ENCODE results near the gene SLC44A2.

SLC44A2 gene

GRCh38 chr19:10615429-10616023 lies 9.8 kb upstream of the SLC44A2 start:
- DNase-seq (ENCODE audit: low read depth in 2 of 2), result no peak

GRCh38 chr19:10617409-10618121 lies 7.8 kb upstream of the SLC44A2 start:
- no peak for DNase-seq (ENCODE audit: low read depth in 2 of 2)

- DNase-seq (ENCODE audit: low read depth in 2 of 2), result no peak
Observed at GRCh38 chr19:10618846-10619245, 6.5 kb upstream of the SLC44A2 start.

- DNase-seq (ENCODE audit: low read depth in 2 of 2), result no peak
Observed at GRCh38 chr19:10620786-10621185, 4.6 kb upstream of the SLC44A2 start.

GRCh38 chr19:10621966-10622365 lies 3.4 kb upstream of the SLC44A2 start:
- no peak for DNase-seq (ENCODE audit: low read depth in 2 of 2)

GRCh38 chr19:10624585-10624984 lies 768 bp upstream of the SLC44A2 start:
- no peak for DNase-seq (ENCODE audit: low read depth in 2 of 2)

GRCh38 chr19:10625762-10626138 lies 397 bp downstream of the SLC44A2 start:
- DNase-seq (ENCODE audit: low read depth in 2 of 2), result no peak

GRCh38 chr19:10631874-10632273 lies 6.5 kb downstream of the SLC44A2 start:
- DNase-seq (ENCODE audit: low read depth in 2 of 2), result no peak

- DNase-seq (ENCODE audit: low read depth in 2 of 2), result no peak
Observed at GRCh38 chr19:10634430-10634829, 9.1 kb downstream of the SLC44A2 start.

GRCh38 chr19:10634963-10635362 lies 9.6 kb downstream of the SLC44A2 start:
- no peak for DNase-seq (ENCODE audit: low read depth in 2 of 2)

GRCh38 chr19:10636304-10636972 lies 11.1 kb downstream of the SLC44A2 start:
- no peak for DNase-seq (ENCODE audit: low read depth in 2 of 2)

- no peak for DNase-seq (ENCODE audit: low read depth in 2 of 2)
Observed at GRCh38 chr19:10637894-10638293, 12.5 kb downstream of the SLC44A2 start.

- no peak for DNase-seq (ENCODE audit: low read depth in 2 of 2)
Observed at GRCh38 chr19:10639836-10640235, 14.5 kb downstream of the SLC44A2 start.

- no peak for DNase-seq (ENCODE audit: low read depth in 2 of 2)
Observed at GRCh38 chr19:10640361-10640760, 15.0 kb downstream of the SLC44A2 start.

- DNase-seq (ENCODE audit: low read depth in 2 of 2), result no peak
Observed at GRCh38 chr19:10641248-10641647, 15.9 kb downstream of the SLC44A2 start.

- no peak for DNase-seq (ENCODE audit: low read depth in 2 of 2)
Observed at GRCh38 chr19:10642473-10643171, 17.3 kb downstream of the SLC44A2 start.

- no peak for DNase-seq (ENCODE audit: low read depth in 2 of 2)
Observed at GRCh38 chr19:10643172-10643967, 18.0 kb downstream of the SLC44A2 start.

- no peak for DNase-seq (ENCODE audit: low read depth in 2 of 2)
Observed at GRCh38 chr19:10643968-10644259, 18.6 kb downstream of the SLC44A2 start.

GRCh38 chr19:10644260-10645007 lies 19.1 kb downstream of the SLC44A2 start:
- DNase-seq (ENCODE audit: low read depth in 2 of 2), result peak; percentile 72 to 76

GRCh38 chr19:10646456-10647159 lies 21.3 kb downstream of the SLC44A2 start:
- no peak for DNase-seq (ENCODE audit: low read depth in 2 of 2)

- DNase-seq (ENCODE audit: low read depth in 2 of 2), result no peak
Observed at GRCh38 chr19:10648360-10648759, 23.0 kb downstream of the SLC44A2 start.

All from stimulated activated CD8-positive, alpha-beta memory T cell treated with anti-CD3 and anti-CD28 coated beads, Interleukin-7, amount 100 ng/mL, for 1 hour (primary cell).